Esophagus squamous epithelium (tissue), 5 donors: Measurements from ENCODE around the gene TPSB2. TPM values are rescaled to one million over a fixed set of nuclear protein-coding genes. Genes with fewer than 3 reads are reported as not detected.

ENCODE experiments used
- DNase-seq: peaks from one replicate; lab custom pipeline; 2025; lab: John Stamatoyannopoulos, UW
- H3K27ac ChIP-seq, 4 donors: fragments of 200-600 bp; sonication (generic); one replicate each; pipeline ENCODE4 v1.5.1; 2016 to 2019; ENCODE audit warnings: mild to moderate bottlenecking in 1 of 4
- H3K27me3 ChIP-seq, 4 donors: fragments of 200-600 bp; sonication (generic); 1 replicate in 3 of 4; 2 replicates in 1 of 4; pipeline versions ENCODE4 v1.5.1 to v1.6.0; 2017 to 2021; ENCODE audit warnings: antibody characterized with exemption in 1 of 4
- H3K36me3 ChIP-seq, 3 donors: fragments of 200-600 bp; sonication (generic); one replicate each; pipeline ENCODE4 v1.5.1; 2016 to 2019
- H3K4me1 ChIP-seq, 3 donors: fragments of 200-600 bp; sonication (generic); one replicate each; pipeline ENCODE4 v1.5.1; 2017 to 2019
- H3K4me3 ChIP-seq, 4 donors: fragments of 200-600 bp; sonication (generic); 1 replicate in 3 of 4; 2 replicates in 1 of 4; pipeline ENCODE4 v1.5.1; 2016 to 2019; ENCODE audit warnings: mild to moderate bottlenecking in 2 of 4, moderate library complexity in 1 of 4
- H3K9me3 ChIP-seq, 3 donors: fragments of 200-600 bp; sonication (generic); one replicate each; pipeline ENCODE4 v1.5.1; 2016 to 2019
- POLR2A ChIP-seq, 4 donors: fragments of 450-650 bp; IDR thresholded peaks; one replicate each; pipeline ENCODE4 v1.6.1; 2017; ENCODE audit warnings: antibody characterized with exemption in 4 of 4, mild to moderate bottlenecking in 4 of 4, moderate library complexity in 3 of 4
- WGBS, 2 donors: methylation state at CpG; one replicate each; pipeline ENCODE4 v1.1.5; 2018; 5-methylcytosine and 5-hydroxymethylcytosine counted together
- intact Hi-C: fragments of 100-400 bp; cut with DNase I; formaldehyde crosslinking; loops from one replicate; pipeline ENCODE4 v1.15.0; 2022
- total RNA-seq, 4 donors: library from RNA; depleted of rRNA; stranded (reverse); fragments of >200 nt; gene quantifications; one replicate each; pipeline ENCODE4 v1.1.0, GENCODE V29; 2016
- TF ChIP-seq, protein P1 (sequence below), 6 experiments: fragments of 450-650 bp in 4 of 6; fragments of 200-600 bp in 2 of 6; sonication (generic) in 2 of 6; IDR thresholded peaks; one replicate each; pipeline ENCODE4 v1.5.1; 2016 to 2019; ENCODE audit warnings: antibody characterized with exemption in 6 of 6, mild to moderate bottlenecking in 4 of 6, moderate library complexity in 4 of 6
- donor health status: DM: yes; HTN: yes; CAD: no.

TPSB2 gene
- total RNA-seq, 4 donors from 2014 or later: 4.0 to 537 (median 20.2) TPM

DNA sequence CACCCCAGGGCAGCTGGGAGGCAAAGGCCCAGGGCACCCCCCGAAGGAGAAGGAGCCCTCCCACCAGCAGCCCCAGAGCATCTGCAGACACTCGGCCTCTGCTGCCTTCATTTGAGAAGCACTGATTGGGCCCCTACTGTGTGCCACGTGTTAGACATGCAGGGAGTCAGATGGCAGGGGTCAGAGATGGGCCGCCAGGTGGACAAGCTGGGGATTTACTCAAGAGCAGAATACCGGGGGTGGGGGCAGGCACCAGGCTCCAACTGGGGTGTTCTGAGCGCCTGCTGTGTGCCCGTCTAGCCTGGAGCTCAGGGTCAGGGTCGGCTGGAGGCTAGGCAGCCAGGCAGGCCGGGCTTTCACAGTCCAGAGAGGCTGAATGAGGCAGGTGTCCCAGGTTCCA, 23.7 kb downstream of the TPSB2 start:
- Histone ChIP-seq H3K4me3 (no peak overlapping the region), H3K27ac (no peak overlapping the region), H3K9me3 (no peaks in the 10 kb centered on the region), H3K4me1 (no peaks in the 10 kb centered on the region), H3K36me3 (peaks cover 0 to 29% (median 0%) of the 10 kb centered on the region in 3 donors), H3K27me3 (peaks cover 0 to 14% (median 0%) of the 10 kb centered on the region in 4 donors)
- DNase-seq: no peak
- intact Hi-C loops: no loop called here
- WGBS, 2 donors: 60% methylated on average over 1 of the region's 9 CpGs; no CpG with 5 or more reads in 1 of the 2 donors
- TF ChIP-seq POLR2A (IDR thresholded peaks at IDR 0.05): no peak
- TF ChIP-seq, protein P1, sequence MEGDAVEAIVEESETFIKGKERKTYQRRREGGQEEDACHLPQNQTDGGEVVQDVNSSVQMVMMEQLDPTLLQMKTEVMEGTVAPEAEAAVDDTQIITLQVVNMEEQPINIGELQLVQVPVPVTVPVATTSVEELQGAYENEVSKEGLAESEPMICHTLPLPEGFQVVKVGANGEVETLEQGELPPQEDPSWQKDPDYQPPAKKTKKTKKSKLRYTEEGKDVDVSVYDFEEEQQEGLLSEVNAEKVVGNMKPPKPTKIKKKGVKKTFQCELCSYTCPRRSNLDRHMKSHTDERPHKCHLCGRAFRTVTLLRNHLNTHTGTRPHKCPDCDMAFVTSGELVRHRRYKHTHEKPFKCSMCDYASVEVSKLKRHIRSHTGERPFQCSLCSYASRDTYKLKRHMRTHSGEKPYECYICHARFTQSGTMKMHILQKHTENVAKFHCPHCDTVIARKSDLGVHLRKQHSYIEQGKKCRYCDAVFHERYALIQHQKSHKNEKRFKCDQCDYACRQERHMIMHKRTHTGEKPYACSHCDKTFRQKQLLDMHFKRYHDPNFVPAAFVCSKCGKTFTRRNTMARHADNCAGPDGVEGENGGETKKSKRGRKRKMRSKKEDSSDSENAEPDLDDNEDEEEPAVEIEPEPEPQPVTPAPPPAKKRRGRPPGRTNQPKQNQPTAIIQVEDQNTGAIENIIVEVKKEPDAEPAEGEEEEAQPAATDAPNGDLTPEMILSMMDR (IDR thresholded peaks at IDR 0.05): no peak

DNA sequence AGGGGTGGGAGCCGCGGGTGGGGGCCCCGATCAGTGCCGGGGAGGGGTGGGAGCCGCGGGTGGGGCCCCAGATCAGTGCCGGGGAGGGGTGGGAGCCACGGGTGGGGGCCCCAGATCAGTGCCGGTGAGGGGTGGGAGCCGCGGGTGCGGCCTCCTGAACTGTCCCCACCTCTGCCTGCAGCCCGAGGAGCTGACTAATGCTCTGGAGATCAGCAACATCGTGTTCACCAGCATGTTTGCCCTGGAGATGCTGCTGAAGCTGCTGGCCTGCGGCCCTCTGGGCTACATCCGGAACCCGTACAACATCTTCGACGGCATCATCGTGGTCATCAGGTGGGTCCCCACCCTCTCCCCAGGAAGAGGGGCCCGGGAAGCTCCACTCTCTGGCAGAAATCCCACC, 25.1 kb downstream of the TPSB2 start:
- TF ChIP-seq, protein P1 (IDR thresholded peaks at IDR 0.05): no peak
- no peak for TF ChIP-seq POLR2A (IDR thresholded peaks at IDR 0.05)
- WGBS, 2 donors: 60% methylated on average over 1 of the region's 21 CpGs; no CpG with 5 or more reads in 1 of the 2 donors
- Histone ChIP-seq H3K27ac (no peak overlapping the region), H3K9me3 (no peaks in the 10 kb centered on the region), H3K36me3 (peaks cover 0 to 18% (median 0%) of the 10 kb centered on the region in 3 donors), H3K27me3 (peaks cover 0 to 14% (median 0%) of the 10 kb centered on the region in 4 donors), H3K4me1 (no peaks in the 10 kb centered on the region), H3K4me3 (no peak overlapping the region)
- DNase-seq: no peak
- intact Hi-C loops: no loop called here

DNA sequence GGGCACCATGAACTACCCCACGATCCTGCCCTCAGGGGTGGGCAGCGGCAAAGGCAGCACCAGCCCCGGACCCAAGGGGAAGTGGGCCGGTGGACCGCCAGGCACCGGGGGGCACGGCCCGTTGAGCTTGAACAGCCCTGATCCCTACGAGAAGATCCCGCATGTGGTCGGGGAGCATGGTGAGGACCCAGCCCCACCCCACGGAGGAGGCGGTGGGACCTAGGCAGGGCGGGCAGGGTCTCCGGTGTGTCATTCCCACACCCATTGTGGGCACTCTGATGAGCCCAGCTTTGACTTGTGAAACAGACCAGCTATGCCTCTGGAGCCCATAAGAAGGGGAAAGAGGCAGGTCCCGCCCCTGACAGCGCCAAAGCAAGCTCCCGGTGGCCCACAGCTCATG, 27.7 kb downstream of the TPSB2 start:
- Histone ChIP-seq H3K4me3 (no peak overlapping the region), H3K27ac (no peak overlapping the region), H3K36me3 (peaks cover 0 to 4% (median 0%) of the 10 kb centered on the region in 3 donors), H3K27me3 (peaks cover 0 to 14% (median 0%) of the 10 kb centered on the region in 4 donors), H3K9me3 (no peaks in the 10 kb centered on the region), H3K4me1 (no peaks in the 10 kb centered on the region)
- TF ChIP-seq POLR2A (IDR thresholded peaks at IDR 0.05): no peak
- TF ChIP-seq, protein P1 (IDR thresholded peaks at IDR 0.05): no peak
- 80% methylated on average over 1 of the region's 18 CpGs for WGBS, 2 donors
- intact Hi-C loops: no loop called here
- DNase-seq: no peak

DNA sequence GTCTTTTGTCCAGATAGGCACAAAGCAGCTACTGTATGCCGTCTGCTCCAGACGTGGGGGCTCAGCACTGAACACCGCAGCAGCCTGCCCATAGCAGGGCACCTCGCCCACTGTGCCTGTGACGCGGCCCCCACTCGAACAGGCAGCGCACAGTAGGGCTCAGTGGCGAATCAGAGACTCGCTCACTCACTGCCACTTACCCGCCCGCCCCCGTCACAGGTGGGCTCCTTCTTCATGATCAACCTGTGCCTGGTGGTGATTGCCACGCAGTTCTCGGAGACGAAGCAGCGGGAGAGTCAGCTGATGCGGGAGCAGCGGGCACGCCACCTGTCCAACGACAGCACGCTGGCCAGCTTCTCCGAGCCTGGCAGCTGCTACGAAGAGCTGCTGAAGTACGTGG, 28.5 kb downstream of the TPSB2 start:
- Histone ChIP-seq H3K27me3 (peaks cover 0 to 14% (median 0%) of the 10 kb centered on the region in 4 donors), H3K4me3 (no peak overlapping the region), H3K9me3 (no peaks in the 10 kb centered on the region), H3K36me3 (no peaks in the 10 kb centered on the region), H3K27ac (no peak overlapping the region), H3K4me1 (no peaks in the 10 kb centered on the region)
- no peak for DNase-seq
- intact Hi-C loops: no loop called here
- WGBS, 2 donors: 78 to 80% methylated on average over 7 to 23 of the region's 25 CpGs
- no peak for TF ChIP-seq POLR2A (IDR thresholded peaks at IDR 0.05)
- TF ChIP-seq, protein P1 (IDR thresholded peaks at IDR 0.05): no peak

DNA sequence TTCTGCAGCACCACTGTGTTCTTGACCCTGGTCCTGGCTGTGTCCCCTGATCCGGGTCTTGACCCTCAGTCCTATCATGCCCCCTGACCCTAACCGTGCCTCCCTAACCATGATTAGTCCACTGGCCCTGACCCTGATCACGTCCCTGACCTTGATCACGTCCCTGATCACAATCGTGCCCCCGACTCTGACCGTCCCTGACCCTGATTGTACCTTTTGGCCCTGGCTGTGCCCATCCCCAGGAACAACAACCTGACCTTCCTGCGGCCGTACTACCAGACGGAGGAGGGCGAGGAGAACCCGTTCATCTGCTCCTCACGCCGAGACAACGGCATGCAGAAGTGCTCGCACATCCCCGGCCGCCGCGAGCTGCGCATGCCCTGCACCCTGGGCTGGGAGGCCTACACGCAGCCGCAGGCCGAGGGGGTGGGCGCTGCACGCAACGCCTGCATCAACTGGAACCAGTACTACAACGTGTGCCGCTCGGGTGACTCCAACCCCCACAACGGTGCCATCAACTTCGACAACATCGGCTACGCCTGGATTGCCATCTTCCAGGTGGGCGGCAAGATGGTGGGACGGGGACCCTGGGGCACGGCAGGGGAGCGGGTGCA, 29.9 kb downstream of the TPSB2 start:
- Histone ChIP-seq H3K4me3 (no peak overlapping the region), H3K27ac (no peak overlapping the region), H3K9me3 (no peaks in the 10 kb centered on the region), H3K4me1 (no peaks in the 10 kb centered on the region), H3K36me3 (no peaks in the 10 kb centered on the region), H3K27me3 (peaks cover 0 to 9% (median 0%) of the 10 kb centered on the region in 4 donors)
- 88% methylated on average over 13 to 27 of the region's 38 CpGs for WGBS, 2 donors
- no peak for TF ChIP-seq POLR2A (IDR thresholded peaks at IDR 0.05)
- TF ChIP-seq, protein P1 (IDR thresholded peaks at IDR 0.05): no peak
- DNase-seq: no peak
- intact Hi-C loops: no loop called here
